ENCODE data around the gene WDFY1.

Gene WDFY1

DNA sequence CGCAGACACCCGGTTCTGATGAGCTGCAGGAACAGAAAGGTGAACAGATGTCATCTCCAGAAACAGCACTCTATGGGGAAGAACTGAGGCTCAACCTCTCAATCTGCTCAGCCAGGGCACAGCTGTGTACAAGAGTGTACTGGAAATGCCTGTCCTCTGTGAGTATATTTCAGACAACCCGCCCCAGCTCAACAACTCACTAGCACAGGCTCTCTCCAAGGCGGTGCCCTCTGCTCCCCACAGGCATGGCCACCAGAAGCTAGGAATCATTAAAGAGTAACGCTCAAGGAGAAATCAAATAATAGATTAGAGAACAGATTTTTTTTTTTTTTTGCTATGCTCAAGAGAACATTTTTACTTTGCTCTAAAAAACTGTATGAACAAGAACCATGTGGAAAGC is 43.8 kb downstream of the WDFY1 start:
- no peak overlapping the region for H3K4me3 ChIP-seq (ENCODE audit: control insufficient read depth, low read depth, low read length)
- TF ChIP-seq, protein P1, sequence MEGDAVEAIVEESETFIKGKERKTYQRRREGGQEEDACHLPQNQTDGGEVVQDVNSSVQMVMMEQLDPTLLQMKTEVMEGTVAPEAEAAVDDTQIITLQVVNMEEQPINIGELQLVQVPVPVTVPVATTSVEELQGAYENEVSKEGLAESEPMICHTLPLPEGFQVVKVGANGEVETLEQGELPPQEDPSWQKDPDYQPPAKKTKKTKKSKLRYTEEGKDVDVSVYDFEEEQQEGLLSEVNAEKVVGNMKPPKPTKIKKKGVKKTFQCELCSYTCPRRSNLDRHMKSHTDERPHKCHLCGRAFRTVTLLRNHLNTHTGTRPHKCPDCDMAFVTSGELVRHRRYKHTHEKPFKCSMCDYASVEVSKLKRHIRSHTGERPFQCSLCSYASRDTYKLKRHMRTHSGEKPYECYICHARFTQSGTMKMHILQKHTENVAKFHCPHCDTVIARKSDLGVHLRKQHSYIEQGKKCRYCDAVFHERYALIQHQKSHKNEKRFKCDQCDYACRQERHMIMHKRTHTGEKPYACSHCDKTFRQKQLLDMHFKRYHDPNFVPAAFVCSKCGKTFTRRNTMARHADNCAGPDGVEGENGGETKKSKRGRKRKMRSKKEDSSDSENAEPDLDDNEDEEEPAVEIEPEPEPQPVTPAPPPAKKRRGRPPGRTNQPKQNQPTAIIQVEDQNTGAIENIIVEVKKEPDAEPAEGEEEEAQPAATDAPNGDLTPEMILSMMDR (conservative IDR thresholded peaks at IDR 0.05; ENCODE audit: control insufficient read depth, insufficient read depth, low read depth, low read length): no peak
- no peak for DNase-seq (ENCODE audit: low read depth)

DNA sequence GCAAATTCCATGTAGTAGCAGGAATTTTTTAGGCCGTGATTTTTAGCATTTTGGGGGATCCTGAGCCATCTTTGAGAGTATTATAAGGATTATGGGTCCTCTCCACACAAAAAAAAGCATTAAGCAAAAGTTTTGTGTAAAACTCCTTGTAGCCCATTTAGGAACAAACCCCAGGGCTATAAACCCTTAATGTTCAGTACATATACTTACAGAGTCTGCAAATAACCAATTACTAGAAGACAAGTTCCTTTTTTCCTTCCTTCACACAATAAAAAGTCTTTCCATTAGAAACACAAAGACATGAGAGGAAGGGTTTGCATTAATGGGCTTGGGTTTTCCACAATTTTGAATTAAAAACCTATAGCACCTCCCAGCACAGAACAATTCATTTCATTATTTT is 44.6 kb downstream of the WDFY1 start:
- TF ChIP-seq, protein P1 (conservative IDR thresholded peaks at IDR 0.05; ENCODE audit: control insufficient read depth, insufficient read depth, low read depth, low read length): no peak
- no peak for DNase-seq (ENCODE audit: low read depth)

DNA sequence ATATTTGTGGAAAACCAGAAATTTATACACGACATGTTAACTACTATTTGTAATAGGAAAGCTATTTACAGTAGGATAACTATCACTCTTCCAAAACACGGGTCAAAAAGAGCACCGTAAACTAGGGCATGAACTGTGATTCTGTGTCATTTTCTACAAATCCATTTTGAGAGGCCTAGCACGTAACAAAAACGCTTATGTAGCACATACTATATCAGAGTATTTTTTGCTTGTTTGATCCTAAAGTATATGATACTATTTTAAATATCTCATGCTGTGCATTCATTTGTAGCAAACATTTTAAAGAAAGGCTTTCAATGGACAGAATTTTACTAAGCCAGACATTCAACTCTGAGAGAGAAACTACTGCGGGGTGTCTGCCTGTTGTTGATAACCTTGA is 45.1 kb downstream of the WDFY1 start:
- TF ChIP-seq, protein P1 (conservative IDR thresholded peaks at IDR 0.05; ENCODE audit: control insufficient read depth, insufficient read depth, low read depth, low read length): no peak
- no peak for DNase-seq (ENCODE audit: low read depth)
- no peak overlapping the region for H3K4me3 ChIP-seq (ENCODE audit: control insufficient read depth, low read depth, low read length)

More for the DNA sequence above, 44.6 kb downstream of the WDFY1 start:
- no peak overlapping the region for H3K4me3 ChIP-seq (ENCODE audit: control insufficient read depth, low read depth, low read length)

DNA sequence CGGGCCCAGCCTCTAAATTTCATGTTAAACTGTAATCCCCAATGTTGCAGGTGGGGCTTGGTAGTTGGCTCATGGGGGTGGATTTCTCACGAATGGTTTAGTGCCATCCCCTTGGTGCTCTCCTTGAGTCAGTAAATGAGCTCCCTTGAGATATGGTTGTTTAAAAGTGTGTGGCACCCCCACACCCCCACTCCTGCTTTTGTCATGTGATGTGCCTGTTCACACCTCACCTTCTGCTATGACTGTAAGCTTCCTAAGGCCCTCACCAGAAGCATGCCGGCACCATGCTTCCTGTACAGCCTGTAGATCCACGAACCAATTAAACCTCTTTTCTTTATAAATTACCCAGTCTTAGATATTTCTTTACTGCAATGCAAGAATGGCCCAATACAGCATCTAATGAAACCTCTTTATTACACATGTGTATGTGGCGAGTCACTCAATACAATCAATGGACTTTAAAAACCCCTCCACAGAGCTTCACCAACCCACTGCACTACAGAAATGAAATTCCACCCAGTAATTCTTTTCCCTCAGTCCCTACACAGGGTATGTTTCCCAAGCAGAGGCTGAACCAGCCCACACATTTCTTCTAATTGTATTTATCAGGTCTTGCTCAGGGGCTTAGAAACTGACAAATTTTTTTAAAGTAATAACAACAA is 47.3 kb downstream of the WDFY1 start:
- no peak for DNase-seq (ENCODE audit: low read depth)
- no peak overlapping the region for H3K4me3 ChIP-seq (ENCODE audit: control insufficient read depth, low read depth, low read length)
- TF ChIP-seq, protein P1 (conservative IDR thresholded peaks at IDR 0.05; ENCODE audit: control insufficient read depth, insufficient read depth, low read depth, low read length): no peak

DNA sequence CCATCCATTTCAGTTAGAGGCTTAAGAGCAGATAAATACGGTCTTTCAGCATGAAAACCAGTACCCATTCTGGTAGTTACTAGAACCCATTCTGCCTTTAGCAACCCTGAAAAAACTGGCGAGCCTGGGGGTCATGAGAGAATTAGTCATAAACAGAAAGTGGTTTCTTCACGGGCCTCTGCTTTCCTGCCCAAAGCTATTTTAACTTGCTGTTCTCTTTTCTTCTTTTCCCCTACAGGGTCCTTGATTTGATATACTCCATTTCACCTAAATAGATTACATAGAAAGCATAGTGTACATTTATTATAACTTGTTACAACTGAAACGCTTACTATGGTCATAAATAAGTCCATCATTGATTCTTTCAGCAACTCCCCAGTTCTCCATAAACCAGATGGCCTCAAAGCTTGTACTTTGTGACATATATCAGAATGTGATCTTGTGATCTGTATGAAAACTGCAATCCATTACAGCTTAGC is 48.3 kb downstream of the WDFY1 start:
- DNase-seq (ENCODE audit: low read depth): peak; percentile 42
- TF ChIP-seq, protein P1 (conservative IDR thresholded peaks at IDR 0.05; ENCODE audit: control insufficient read depth, insufficient read depth, low read depth, low read length): no peak
- H3K4me3 ChIP-seq (ENCODE audit: control insufficient read depth, low read depth, low read length): no peak overlapping the region

DNA sequence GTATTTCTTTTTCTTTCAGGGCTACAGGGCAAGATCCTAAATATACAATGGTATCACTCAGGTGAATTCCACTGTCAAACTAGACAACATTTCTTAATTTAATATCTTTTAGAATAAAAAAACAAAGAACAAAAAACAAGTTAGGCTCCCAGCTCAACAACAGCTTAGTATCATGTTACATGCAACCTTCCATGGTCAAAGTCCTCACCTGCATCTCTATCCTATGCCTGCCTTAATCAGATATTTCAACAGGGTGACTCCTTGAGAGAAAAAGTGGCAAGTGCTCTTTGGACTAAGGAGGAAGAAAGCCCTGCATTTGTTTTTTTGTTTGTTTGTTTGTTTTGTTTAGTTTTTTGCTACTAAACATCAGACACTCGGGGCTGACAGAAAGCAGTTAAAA is 50.2 kb downstream of the WDFY1 start:
- TF ChIP-seq, protein P1 (conservative IDR thresholded peaks at IDR 0.05; ENCODE audit: control insufficient read depth, insufficient read depth, low read depth, low read length): no peak
- no peak overlapping the region for H3K4me3 ChIP-seq (ENCODE audit: control insufficient read depth, low read depth, low read length)
- DNase-seq (ENCODE audit: low read depth): no peak
